Endothelial cell (in vitro differentiated cells): ENCODE results near the gene FGD2. TPM values are rescaled to one million over a fixed set of nuclear protein-coding genes. Genes with fewer than 3 reads are reported as not detected.

Experiments
- DNase-seq: peaks from one replicate; pipeline ENCODE4 v3.0.0; 2021; ENCODE audit warnings: low spot score
- H3K27ac Mint-ChIP-seq: one replicate; pipeline ENCODE4 v1.8.0; 2021; ENCODE audit warnings: mixed read lengths, inconsistent platforms; ENCODE audit not compliant: unreplicated experiment
- H3K27me3 Mint-ChIP-seq: one replicate; pipeline ENCODE4 v1.8.0; 2021; ENCODE audit warnings: mild to moderate bottlenecking, moderate library complexity, mixed read lengths, inconsistent platforms; ENCODE audit not compliant: unreplicated experiment
- H3K36me3 Mint-ChIP-seq: one replicate; pipeline ENCODE4 v1.8.0; 2021; ENCODE audit warnings: mild to moderate bottlenecking, low read depth, mixed read lengths, inconsistent platforms; ENCODE audit not compliant: unreplicated experiment
- H3K4me1 Mint-ChIP-seq: one replicate; pipeline ENCODE4 v1.8.0; 2021; ENCODE audit warnings: mild to moderate bottlenecking, mixed read lengths, inconsistent platforms; ENCODE audit not compliant: unreplicated experiment
- H3K4me3 Mint-ChIP-seq: one replicate; pipeline ENCODE4 v1.8.0; 2021; ENCODE audit warnings: mild to moderate bottlenecking, mixed read lengths, inconsistent platforms; ENCODE audit not compliant: unreplicated experiment
- H3K9me3 Mint-ChIP-seq: one replicate; pipeline ENCODE4 v1.8.0; 2021; ENCODE audit warnings: mixed read lengths, inconsistent platforms; ENCODE audit not compliant: unreplicated experiment
- total RNA-seq: library from RNA; stranded (reverse); fragmentation: NEBNext Ultra II Directional; extraction: Animal tissue kit (Norgen Biotek cat#: 25700); gene quantifications from one replicate; pipeline ENCODE4 v1.2.1, GENCODE V29; 2021; ENCODE audit not compliant: unreplicated experiment
- TF ChIP-seq, protein P1 (sequence below): fragments of 200-600 bp; sonication (generic); IDR thresholded peaks from one replicate; pipeline ENCODE4 v1.5.0; 2021; ENCODE audit warnings: antibody characterized with exemption; ENCODE audit not compliant: unreplicated experiment

The FGD2 gene
- total RNA-seq, 1 donor from 2014 or later, result 0.10 TPM

DNA sequence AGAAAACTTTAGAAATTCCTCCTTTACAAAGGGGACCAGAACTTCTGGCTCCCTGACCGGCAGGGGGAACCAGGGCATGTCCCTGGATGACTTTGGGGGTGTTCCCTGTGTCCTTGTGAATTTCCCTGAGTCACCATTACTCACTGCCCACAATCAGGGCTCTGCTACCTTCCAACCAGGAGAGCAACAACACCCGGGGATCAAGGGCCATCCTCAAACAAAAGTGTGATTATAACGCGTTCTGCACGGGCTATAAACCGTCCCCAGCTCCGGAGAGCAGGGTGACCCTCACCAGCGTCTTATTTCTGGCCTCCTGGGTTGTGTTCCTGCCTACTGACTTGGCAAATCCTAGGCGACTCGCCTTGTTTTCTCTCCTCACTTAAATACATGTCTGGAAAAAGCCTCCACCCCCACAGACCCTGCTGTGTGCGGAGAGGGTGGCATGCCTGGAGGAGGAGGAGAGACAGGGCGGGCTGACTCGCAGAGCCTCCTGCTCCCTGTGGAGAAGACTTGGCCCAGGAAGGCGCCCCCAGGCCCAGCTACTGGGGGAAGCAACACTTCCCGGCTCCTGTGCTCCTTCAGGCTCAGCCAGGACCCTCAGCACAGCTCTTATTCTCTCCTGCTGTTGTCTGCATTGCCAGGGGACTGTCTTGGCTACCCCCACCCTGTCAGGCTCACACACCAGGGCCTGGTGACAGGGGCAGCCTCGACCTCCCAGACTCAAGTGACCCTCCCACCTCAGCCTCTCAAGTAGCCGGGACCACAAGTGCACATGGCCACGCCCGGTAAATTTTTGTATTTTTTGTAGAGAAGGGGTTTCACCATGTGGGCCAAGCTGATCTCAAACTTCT is 54.1 kb downstream of the FGD2 start:
- Mint-ChIP-seq H3K36me3 (no peaks in the 10 kb centered on the region), H3K4me3 (no peak overlapping the region), H3K4me1 (peaks cover 15% of the 10 kb centered on the region), H3K27ac (peak overlapping the region; percentile 85), H3K27me3 (peaks cover 2% of the 10 kb centered on the region), H3K9me3 (no peaks in the 10 kb centered on the region)
- TF ChIP-seq, protein P1, sequence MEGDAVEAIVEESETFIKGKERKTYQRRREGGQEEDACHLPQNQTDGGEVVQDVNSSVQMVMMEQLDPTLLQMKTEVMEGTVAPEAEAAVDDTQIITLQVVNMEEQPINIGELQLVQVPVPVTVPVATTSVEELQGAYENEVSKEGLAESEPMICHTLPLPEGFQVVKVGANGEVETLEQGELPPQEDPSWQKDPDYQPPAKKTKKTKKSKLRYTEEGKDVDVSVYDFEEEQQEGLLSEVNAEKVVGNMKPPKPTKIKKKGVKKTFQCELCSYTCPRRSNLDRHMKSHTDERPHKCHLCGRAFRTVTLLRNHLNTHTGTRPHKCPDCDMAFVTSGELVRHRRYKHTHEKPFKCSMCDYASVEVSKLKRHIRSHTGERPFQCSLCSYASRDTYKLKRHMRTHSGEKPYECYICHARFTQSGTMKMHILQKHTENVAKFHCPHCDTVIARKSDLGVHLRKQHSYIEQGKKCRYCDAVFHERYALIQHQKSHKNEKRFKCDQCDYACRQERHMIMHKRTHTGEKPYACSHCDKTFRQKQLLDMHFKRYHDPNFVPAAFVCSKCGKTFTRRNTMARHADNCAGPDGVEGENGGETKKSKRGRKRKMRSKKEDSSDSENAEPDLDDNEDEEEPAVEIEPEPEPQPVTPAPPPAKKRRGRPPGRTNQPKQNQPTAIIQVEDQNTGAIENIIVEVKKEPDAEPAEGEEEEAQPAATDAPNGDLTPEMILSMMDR, result peak; percentile 39
- DNase-seq, result peak; percentile 60

DNA sequence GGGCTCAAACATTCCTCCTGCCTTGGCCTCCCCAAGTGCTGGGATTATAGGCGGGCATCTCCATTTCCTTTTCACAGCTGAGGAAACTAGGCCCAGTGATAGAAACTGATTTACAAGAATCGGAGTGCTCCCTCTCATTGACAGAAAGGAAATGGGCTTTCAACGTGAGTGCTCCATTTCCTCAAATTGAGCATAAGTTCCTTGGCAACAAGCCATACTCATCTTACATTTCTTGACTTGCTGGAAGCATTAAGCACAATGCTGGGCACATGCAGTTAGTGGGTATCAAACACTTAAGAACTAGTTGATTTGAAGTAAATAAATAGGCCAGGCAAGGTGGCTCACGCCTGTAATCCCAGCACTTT is 54.7 kb downstream of the FGD2 start:
- TF ChIP-seq, protein P1, result no peak
- no peak overlapping the region for H3K4me3 Mint-ChIP-seq
- peaks cover 10% of the 10 kb centered on the region for H3K4me1 Mint-ChIP-seq
- no peaks in the 10 kb centered on the region for H3K27me3 Mint-ChIP-seq
- H3K27ac Mint-ChIP-seq, result no peak overlapping the region
- H3K36me3 Mint-ChIP-seq, result no peaks in the 10 kb centered on the region
- no peak for DNase-seq
- H3K9me3 Mint-ChIP-seq, result no peaks in the 10 kb centered on the region

DNA sequence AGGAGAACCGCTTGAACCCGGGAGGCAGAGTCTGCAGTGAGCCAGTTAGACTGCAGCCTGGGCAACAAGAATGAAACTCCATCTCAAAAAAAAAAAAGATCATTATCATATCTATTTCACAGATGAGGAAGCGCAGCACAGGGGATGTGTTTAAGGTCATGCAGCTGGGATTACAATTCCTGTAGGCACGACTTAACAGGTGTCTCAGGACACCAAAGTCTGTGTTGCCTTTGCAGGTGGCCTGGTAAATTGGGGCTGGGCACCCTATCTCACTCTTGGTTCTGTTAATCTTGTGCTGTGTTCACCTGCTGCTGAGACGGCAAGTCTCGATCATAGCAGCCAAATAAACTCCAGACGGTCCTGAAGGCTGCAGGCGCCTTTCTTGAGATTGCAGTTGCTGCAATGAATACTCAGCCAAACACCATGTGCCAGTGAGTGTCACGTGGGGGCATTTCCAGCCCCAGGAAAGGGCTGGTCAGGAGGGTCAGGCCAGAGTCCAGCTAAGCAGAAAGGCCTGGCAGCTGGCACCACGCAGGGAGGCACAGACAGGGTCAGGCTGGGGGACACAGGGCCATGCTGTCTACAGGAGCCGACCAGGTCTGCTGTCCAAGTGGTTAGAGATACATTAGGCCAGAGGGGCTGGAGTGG is 55.8 kb downstream of the FGD2 start:
- H3K36me3 Mint-ChIP-seq, result no peaks in the 10 kb centered on the region
- peaks cover 10% of the 10 kb centered on the region for H3K4me1 Mint-ChIP-seq
- no peaks in the 10 kb centered on the region for H3K9me3 Mint-ChIP-seq
- no peak overlapping the region for H3K4me3 Mint-ChIP-seq
- no peak overlapping the region for H3K27ac Mint-ChIP-seq
- no peak for DNase-seq
- TF ChIP-seq, protein P1, result no peak
- no peaks in the 10 kb centered on the region for H3K27me3 Mint-ChIP-seq

DNA sequence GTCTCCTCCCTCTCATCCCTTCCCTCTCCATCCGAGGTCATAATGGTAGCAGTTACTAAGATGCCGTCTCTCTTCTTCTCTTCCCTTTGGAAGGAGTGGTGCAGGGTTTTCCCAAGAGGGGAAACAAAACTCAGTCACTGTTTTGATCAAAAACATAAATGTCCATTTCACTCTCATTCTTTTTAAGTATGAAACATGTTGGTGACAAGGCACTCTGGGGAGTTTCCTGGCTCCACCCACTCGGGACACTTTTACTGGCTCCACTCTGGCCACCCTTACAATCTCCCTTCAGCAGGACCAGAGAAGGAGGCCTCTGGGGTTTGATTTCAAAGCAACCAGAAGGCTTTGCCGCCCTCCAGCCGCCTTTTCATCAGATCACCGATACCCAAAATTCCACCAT is 57.0 kb downstream of the FGD2 start:
- H3K36me3 Mint-ChIP-seq, result no peaks in the 10 kb centered on the region
- no peaks in the 10 kb centered on the region for H3K9me3 Mint-ChIP-seq
- no peak overlapping the region for H3K27ac Mint-ChIP-seq
- peaks cover 3% of the 10 kb centered on the region for H3K27me3 Mint-ChIP-seq
- TF ChIP-seq, protein P1, result no peak
- no peak for DNase-seq
- no peak overlapping the region for H3K4me3 Mint-ChIP-seq
- H3K4me1 Mint-ChIP-seq, result peaks cover 10% of the 10 kb centered on the region
